ENCODE results near the gene NTMT2.
"Not testable (repeated sequence)": the region's sequence is repeated elsewhere in the genome, so short reads cannot be mapped to it uniquely, and the experiment has no call there.

The NTMT2 gene

GRCh38 chr1:170097449-170097948, 48.3 kb upstream of the NTMT2 start:
- Histone ChIP-seq H3K4me1 (ENCODE audit: low read length) (peaks cover 30% of the 10 kb centered on the region), H3K4me3 (ENCODE audit: low read length) (peak overlapping the region; percentile 17; the same call in 1 of the 2 replicates), H3K27ac (ENCODE audit: low read length) (no peak overlapping the region), H4K20me1 (ENCODE audit: insufficient read depth, low read length) (no peaks in the 10 kb centered on the region), H3K27me3 (ENCODE audit: low read depth, low read length) (peaks cover 10% of the 10 kb centered on the region; the same call in 1 of the 2 replicates), H2AFZ (ENCODE audit: low read depth, low read length) (peak overlapping the region; percentile 33; the same call in 1 of the 2 replicates), H3K9ac (ENCODE audit: low read length) (no peak overlapping the region), H3K4me2 (ENCODE audit: low read length) (peak overlapping the region; percentile 54), H3K9me3 (ENCODE audit: insufficient read depth, low read length) (no peaks in the 10 kb centered on the region), H3K36me3 (replicated peaks; ENCODE audit: low read depth, low read length) (no peaks in the 10 kb centered on the region), H3K79me2 (ENCODE audit: low read length) (no peaks in the 10 kb centered on the region)
- TF ChIP-seq, protein P1, sequence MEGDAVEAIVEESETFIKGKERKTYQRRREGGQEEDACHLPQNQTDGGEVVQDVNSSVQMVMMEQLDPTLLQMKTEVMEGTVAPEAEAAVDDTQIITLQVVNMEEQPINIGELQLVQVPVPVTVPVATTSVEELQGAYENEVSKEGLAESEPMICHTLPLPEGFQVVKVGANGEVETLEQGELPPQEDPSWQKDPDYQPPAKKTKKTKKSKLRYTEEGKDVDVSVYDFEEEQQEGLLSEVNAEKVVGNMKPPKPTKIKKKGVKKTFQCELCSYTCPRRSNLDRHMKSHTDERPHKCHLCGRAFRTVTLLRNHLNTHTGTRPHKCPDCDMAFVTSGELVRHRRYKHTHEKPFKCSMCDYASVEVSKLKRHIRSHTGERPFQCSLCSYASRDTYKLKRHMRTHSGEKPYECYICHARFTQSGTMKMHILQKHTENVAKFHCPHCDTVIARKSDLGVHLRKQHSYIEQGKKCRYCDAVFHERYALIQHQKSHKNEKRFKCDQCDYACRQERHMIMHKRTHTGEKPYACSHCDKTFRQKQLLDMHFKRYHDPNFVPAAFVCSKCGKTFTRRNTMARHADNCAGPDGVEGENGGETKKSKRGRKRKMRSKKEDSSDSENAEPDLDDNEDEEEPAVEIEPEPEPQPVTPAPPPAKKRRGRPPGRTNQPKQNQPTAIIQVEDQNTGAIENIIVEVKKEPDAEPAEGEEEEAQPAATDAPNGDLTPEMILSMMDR (IDR thresholded peaks at IDR 0.05; ENCODE audit: low read depth, low read length), result no peak
- no peak for TF ChIP-seq EZH2phosphoT487 (IDR thresholded peaks at IDR 0.05; ENCODE audit: low read depth)

- not testable (repeated sequence) for H3K36me3 ChIP-seq (replicated peaks; ENCODE audit: low read depth, low read length)
Measured at GRCh38 chr1:170113140-170113539, 32.6 kb upstream of the NTMT2 start.

GRCh38 chr1:170114906-170115305, 30.9 kb upstream of the NTMT2 start:
- no peak overlapping the region for H3K4me3 ChIP-seq (ENCODE audit: low read length)
- H3K27me3 ChIP-seq (ENCODE audit: low read depth, low read length), result no peaks in the 10 kb centered on the region
- H3K9ac ChIP-seq (ENCODE audit: low read length), result no peak overlapping the region
- H3K27ac ChIP-seq (ENCODE audit: low read length), result no peak overlapping the region
- no peaks in the 10 kb centered on the region for H3K79me2 ChIP-seq (ENCODE audit: low read length)
- H3K4me1 ChIP-seq (ENCODE audit: low read length), result no peaks in the 10 kb centered on the region
- H3K9me3 ChIP-seq (ENCODE audit: insufficient read depth, low read length), result no peaks in the 10 kb centered on the region
- H2AFZ ChIP-seq (ENCODE audit: low read depth, low read length), result no peak overlapping the region
- H3K4me2 ChIP-seq (ENCODE audit: low read length), result no peak overlapping the region
- TF ChIP-seq EZH2phosphoT487 (IDR thresholded peaks at IDR 0.05; ENCODE audit: low read depth), result no peak
- TF ChIP-seq, protein P1 (IDR thresholded peaks at IDR 0.05; ENCODE audit: low read depth, low read length), result no peak
- no peaks in the 10 kb centered on the region for H4K20me1 ChIP-seq (ENCODE audit: insufficient read depth, low read length)
- no peaks in the 10 kb centered on the region for H3K36me3 ChIP-seq (replicated peaks; ENCODE audit: low read depth, low read length)

More at GRCh38 chr1:170113140-170113539, 32.6 kb upstream of the NTMT2 start:
- H3K4me3 ChIP-seq (ENCODE audit: low read length); H3K27me3 ChIP-seq (ENCODE audit: low read depth, low read length); H3K4me1 ChIP-seq (ENCODE audit: low read length); H3K79me2 ChIP-seq (ENCODE audit: low read length); H3K9ac ChIP-seq (ENCODE audit: low read length); H3K9me3 ChIP-seq (ENCODE audit: insufficient read depth, low read length); H3K4me2 ChIP-seq (ENCODE audit: low read length); H3K27ac ChIP-seq (ENCODE audit: low read length); H2AFZ ChIP-seq (ENCODE audit: low read depth, low read length); H4K20me1 ChIP-seq (ENCODE audit: insufficient read depth, low read length): not testable (repeated sequence)

DNA sequence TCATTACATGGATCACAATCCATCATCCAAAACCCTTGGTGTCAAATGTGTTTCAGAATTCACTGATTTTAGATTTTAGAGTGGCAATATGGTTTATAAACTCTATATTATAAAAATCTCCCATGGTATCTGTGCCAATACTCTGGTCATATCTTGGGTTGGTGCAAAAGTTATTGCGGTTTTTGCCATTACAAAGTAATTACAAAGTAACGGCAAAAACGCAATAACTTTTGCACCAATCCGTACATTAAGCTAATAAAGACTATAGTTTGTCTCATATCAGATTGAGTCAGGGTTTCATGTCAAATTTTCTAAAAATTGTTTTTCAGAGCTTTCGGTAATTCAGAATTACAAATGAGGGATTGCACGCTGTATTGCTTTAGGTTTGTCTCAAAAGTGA, 23.4 kb upstream of the NTMT2 start:
- H3K9ac ChIP-seq (ENCODE audit: low read length), result no peak overlapping the region
- no peak overlapping the region for H3K27ac ChIP-seq (ENCODE audit: low read length)
- H3K79me2 ChIP-seq (ENCODE audit: low read length), result no peaks in the 10 kb centered on the region
- no peaks in the 10 kb centered on the region for H3K36me3 ChIP-seq (replicated peaks; ENCODE audit: low read depth, low read length)
- TF ChIP-seq, protein P1 (IDR thresholded peaks at IDR 0.05; ENCODE audit: low read depth, low read length), result no peak
- TF ChIP-seq EZH2phosphoT487 (IDR thresholded peaks at IDR 0.05; ENCODE audit: low read depth), result no peak
- no peak overlapping the region for H2AFZ ChIP-seq (ENCODE audit: low read depth, low read length)
- H3K4me3 ChIP-seq (ENCODE audit: low read length), result no peak overlapping the region
- no peaks in the 10 kb centered on the region for H3K9me3 ChIP-seq (ENCODE audit: insufficient read depth, low read length)
- no peak overlapping the region for H3K4me2 ChIP-seq (ENCODE audit: low read length)
- H3K4me1 ChIP-seq (ENCODE audit: low read length), result peaks cover 12% of the 10 kb centered on the region
- no peaks in the 10 kb centered on the region for H3K27me3 ChIP-seq (ENCODE audit: low read depth, low read length)
- no peaks in the 10 kb centered on the region for H4K20me1 ChIP-seq (ENCODE audit: insufficient read depth, low read length)

Measured in OCI-LY3 (cell line).